LNCaP clone FGC (cell line): ENCODE data around the gene IRF3.
A peak's percentile ranks its signal among the peaks of the same experiment; 100 is the strongest.

Experiments
- DNase-seq: peaks from one replicate; pipeline ENCODE4 v3.0.0-alpha.2; 2011; ENCODE audit warnings: low read depth
- H3K4me3 ChIP-seq: 2 replicates; pipeline ENCODE4 v1.5.1; 2011; ENCODE audit warnings: mild to moderate bottlenecking, low read depth, low read length, control low read depth
- CTCF ChIP-seq: IDR thresholded peaks from 2 replicates; pipeline ENCODE4 v1.5.1; 2012; ENCODE audit warnings: mild to moderate bottlenecking; ENCODE audit not compliant: control insufficient read depth, insufficient read depth; ENCODE audit errors: extremely low read depth

The IRF3 gene

DNA sequence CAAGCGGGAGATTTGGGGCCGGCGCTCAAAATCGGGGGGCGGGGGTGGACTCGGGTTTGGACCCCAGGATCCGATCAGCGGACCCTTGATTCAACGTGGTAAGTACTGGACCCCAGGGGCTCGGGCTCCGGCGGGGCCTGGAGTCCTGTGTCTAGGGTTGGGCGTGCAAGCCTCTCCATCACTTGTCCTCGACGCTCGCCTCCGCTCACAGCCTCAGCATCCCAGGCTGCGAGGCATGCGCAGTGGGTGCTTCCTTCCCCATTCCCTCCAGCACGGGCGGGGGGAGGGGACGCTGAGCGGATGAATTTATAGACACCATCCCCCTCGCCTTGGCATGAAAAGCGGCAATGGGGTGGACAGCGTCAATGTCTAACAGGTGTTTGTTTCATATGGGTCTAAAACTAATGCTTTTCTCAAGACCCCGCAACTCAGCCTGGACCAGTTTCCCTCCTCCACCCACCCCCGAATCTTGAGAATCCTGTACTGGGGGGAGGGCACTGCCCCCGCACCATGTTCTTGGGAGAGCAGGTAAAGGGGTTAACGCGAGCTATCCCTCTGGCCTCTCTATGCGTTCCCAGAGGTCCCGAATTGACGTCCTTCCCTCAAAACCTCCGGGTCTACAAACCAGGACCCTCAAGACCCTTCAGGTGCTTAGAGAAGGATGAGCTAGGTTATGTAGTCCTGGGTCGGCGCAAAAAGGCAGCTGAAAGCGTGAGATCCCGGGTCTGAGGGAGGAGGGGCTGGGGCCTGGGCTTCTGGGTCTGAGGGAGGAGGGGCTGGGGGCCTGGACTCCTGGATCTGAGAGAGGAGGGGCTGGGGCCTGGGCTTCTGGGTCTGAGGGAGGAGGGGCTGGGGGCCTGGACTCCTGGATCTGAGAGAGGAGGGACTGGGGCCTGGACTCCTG is 25.8 kb upstream of the IRF3 start:
- no peak for TF ChIP-seq CTCF
- H3K4me3 ChIP-seq = peak overlapping the region; percentile 56
- DNase-seq = no peak

- H3K4me3 ChIP-seq = peak within 1 kb of the TSS; percentile 56
- no peak for TF ChIP-seq CTCF
- no peak for DNase-seq
Observed at GRCh38 chr19:49690656-49691242, 25.1 kb upstream of the IRF3 start, which contains the start of gene CPT1C. Gene CPT1C (plus strand): TSS chr19:49691116. CDS start chr19:49692253, 1,137 bp downstream.

DNA sequence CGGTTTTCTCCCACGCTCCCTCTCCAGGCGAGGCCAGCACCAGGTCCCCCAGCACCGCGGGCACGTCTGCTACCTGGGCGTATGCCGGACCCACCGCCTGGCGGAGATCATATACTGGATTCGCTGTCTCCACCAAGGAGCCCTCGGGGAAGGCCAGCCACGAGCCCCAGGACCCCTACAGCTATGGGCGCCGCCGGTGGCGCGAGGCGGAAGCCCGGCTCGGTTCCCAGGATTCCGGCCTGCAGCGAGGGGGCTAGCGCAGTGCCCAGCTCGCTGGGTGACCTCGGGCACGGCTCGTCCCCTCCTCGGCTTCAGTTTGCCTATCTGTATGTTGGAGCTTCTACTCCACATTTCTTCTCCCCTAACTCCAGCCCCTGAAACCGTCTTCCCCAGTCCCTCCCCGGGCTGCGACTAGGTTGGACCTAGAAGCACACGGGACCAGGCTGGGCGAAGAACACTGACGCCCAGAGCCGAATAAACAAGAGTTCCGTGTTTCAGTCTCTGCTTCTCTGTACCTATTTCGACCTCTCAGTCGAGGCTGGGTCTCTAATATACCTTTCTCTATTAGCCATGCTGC is 24.5 kb upstream of the IRF3 start:
- no peak for TF ChIP-seq CTCF
- H3K4me3 ChIP-seq = peak overlapping the region; percentile 56
- DNase-seq = no peak

GRCh38 chr19:49689133-49690078 is 23.7 kb upstream of the IRF3 start, which contains the start of gene ADM5:
Gene ADM5 (plus strand): TSS chr19:49689594. CDS start chr19:49689838, 244 bp downstream.
- peak within 1 kb of the TSS; percentile 56 for H3K4me3 ChIP-seq
- TF ChIP-seq CTCF = peak; percentile 60
- DNase-seq = no peak

DNA sequence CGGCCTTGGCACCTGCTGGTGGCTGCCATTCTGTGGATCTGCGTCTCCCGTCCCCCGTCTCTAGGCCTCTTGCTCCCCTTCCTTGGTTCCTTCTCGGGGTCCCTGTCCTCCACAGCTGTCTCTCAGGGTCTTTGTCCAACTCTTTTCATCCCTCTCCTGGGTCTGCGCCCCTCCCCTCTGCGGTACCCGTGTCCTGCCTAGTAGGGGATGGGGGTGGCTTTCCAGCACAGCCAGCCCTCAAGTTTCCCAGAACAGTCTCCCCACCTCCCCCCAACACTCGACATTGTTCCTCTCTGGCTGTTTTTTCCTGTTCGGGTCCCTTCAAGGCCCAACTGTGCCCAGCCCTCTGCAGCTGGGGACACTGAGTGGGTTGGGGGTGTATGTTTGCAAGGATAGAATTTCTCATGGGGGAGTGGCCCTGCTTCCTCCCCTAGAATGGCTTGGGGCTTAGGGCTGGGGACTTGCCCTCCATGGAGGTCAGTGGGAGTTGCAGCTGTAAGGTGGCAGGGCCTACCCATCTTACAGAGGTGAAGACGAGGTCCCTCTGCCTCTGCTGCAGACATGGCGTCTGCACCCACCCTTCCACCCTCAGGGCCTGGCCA is 23.0 kb upstream of the IRF3 start:
- H3K4me3 ChIP-seq = no peak overlapping the region
- TF ChIP-seq CTCF = no peak
- DNase-seq = no peak
